Embryonic facial prominence (tissue), 1 donor: ENCODE data around the gene HOXB6.

Experiments used
- DNase-seq: peaks from one replicate; pipeline ENCODE4 v3.0.0-alpha.2; 2016; ENCODE audit errors: extremely low spot score

The HOXB6 gene

GRCh38 chr17:48553190-48553547 is 51.6 kb downstream of the HOXB6 start:
- no peak for DNase-seq

DNA sequence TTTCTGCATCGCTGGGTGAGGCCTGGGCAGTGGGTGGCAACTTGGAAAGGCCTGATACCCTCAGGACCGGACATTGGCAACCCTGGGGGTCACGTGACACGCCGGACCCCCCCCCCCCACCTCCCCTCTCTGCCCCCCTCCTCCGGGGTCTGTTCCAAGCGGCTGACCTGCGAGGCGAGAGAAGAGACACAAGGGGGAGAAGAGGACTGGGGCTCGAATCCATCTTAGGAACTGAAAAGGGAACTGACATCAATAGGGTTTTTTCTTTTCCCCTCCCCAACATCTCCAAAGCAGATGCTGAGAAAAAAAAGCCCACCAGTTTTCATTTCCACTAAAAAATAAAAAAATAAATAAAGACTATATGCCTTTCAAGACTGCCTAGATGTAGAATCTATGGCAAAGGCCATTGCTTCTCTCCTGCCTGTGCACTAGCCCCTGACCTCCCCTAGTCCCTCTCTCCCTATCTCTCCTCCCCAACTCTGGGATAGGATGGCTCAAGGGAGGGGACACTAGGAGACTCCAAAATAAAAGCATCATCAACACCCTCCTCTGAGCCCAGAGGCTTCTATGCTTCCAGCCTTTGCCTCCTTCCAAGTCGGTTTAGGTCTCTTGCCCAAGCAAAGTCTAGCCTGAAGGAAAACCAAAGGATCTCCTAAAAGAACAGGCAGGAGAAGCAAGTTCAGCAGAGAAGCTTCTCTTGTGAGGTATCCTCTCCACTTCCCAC is 52.2 kb downstream of the HOXB6 start:
- DNase-seq = no peak

GRCh38 chr17:48551596-48552465 is 53.0 kb downstream of the HOXB6 start:
- no peak for DNase-seq

GRCh38 chr17:48551214-48551555 is 53.6 kb downstream of the HOXB6 start:
- DNase-seq = no peak

DNA sequence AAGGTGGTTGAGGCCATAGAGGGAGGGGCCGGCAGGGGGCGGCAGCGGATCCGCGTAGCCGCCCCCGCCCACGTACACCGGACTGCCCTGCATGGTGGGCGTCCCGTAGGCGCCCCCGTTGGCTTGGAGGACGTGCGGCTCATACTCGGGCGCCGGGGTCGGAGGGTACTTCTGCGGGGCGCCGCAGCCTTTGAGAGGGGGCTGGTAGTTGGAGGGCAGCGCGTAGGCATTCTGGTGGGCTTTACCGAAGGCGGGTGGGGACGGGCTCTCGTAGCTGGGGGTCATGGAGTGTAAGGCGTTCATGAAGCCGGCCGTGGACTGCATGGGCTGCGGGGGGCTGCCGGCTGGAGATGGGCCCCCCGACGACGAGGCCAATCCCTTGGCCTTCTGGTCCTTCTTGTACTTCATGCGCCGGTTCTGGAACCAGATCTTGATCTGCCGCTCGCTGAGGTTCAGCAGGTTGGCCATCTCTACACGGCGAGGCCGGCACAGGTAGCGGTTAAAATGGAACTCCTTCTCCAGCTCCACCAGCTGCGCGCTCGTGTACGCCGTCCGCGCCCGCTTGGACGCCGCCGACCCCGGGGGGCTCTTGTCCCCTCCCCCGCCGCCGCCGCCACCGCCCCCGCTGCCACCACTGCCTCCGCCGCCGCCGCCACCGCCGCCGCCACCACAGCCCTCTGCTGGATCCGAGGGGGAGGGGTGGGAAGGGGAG is 54.1 kb downstream of the HOXB6 start:
- DNase-seq = no peak

DNA sequence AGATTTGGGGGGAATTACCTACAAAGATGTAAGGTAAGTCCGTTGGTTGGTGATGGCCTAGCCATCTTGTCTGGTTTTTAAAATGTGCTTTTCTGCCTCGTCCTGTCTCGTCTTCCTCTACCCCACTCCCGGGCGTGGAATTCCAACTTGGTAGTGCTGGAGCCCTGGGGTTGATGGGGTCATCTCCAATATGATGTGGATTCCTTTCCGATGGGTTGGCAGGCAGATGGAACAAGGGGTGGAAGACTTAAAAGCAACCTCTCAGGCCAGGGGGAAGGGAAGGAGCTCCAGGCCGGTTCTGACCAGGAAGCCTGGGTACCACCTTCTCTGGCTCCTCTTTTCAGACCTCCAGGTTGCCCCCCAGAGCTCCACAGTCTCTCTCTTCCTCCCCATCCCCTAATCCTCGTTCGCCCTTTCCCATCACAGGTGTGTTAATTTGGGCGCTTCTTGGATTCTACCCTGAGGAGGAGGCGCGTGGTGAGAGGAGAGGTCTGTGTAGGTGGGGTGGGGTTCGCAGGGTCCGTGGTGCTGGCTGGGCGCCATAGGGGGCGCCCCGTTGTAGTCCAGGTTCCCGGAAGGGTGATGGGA is 54.8 kb downstream of the HOXB6 start:
- DNase-seq = no peak

DNA sequence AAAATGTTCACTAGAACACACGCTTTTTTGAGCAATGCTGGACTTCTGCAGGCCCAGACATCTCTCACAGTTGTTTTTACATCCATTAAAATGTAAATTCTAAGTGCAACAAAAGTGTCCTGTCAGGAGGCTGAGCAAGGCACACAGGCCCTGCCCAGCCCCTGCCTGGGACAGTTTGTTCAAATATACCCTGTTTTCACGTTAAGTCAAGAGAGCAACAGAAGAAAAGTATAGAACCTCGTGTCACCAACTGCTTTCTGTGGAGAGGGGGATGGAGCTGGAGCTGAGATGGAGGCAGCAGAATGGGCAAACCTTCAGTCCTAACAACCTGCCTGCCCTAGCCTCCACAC is 55.5 kb downstream of the HOXB6 start:
- no peak for DNase-seq

DNA sequence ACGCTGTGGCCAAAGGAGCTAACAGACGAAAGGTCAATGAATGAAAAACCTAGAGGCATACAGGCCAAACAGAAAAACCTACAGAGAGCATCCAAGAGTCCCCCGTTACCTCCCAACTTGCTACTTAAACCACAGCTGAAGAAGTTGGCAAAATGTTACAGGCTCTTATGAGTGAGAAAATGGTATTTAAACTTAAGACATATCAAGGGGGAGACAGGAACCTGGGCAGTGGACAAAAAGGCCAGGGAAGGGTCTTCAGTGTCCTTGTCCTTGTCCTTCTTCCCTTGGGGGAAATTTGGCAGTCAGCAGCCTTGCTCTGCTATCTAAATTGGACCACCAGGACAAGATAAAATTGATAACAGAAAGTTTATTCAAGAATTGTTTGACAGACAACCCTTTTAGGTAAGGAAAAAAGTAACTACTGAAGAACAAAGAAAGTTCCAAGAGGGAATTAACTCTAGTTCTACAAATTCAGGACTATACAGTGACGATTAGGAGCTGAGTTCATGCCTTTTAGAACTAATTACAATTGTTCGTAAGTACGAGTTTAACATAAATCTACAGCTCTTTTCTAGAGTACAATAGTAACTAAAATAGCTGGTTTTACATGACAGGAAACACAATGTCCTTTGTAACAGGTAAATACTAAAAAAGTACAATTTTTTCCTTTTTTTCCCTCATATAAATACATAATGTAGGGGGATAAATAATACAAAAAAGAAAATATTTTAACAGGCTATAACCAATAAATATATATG is 56.1 kb downstream of the HOXB6 start:
- DNase-seq = no peak

- DNase-seq = no peak
Observed at GRCh38 chr17:48547808-48548522, 56.8 kb downstream of the HOXB6 start.

DNA sequence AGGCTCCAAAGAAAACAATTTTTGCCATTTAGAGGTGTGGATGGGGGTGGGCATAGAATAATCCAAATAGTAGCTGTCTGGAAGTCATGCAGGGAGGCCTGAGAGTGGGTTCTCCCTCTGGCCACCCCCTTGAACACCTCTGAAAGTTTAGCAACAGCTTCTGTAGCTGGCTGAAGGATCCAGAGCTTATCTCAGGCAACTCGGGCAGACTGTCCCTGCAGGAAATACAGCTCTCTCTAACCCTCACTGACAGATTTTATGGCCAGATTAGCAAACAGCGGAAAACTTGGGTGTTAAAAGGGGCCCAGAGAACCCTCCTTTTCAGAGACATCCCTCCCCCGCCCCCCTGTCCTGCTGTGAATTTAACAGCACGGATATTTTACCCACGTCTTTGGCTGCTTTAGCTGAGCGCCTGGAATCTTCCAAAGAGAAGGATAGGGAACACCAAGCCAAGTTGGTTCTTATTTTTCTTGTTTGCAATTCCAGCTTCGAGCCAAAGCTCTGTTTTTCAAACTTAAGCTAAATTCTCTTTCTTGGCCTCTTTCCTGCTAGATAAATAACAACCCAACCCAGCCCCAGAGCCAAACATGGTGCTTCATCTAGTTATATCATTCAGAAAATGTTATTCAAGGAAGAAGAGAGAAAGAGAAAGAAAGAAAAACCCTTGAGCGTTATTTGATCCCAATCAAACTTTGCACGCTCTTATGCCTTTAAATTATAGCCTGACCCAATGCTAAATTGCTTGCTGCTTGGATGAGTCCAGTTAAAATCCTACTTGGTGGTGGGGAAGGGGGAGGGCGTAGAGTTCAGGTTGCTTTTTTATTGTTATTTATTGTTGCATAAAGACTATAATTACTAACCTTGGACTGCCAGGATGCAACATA is 57.6 kb downstream of the HOXB6 start:
- no peak for DNase-seq

DNA sequence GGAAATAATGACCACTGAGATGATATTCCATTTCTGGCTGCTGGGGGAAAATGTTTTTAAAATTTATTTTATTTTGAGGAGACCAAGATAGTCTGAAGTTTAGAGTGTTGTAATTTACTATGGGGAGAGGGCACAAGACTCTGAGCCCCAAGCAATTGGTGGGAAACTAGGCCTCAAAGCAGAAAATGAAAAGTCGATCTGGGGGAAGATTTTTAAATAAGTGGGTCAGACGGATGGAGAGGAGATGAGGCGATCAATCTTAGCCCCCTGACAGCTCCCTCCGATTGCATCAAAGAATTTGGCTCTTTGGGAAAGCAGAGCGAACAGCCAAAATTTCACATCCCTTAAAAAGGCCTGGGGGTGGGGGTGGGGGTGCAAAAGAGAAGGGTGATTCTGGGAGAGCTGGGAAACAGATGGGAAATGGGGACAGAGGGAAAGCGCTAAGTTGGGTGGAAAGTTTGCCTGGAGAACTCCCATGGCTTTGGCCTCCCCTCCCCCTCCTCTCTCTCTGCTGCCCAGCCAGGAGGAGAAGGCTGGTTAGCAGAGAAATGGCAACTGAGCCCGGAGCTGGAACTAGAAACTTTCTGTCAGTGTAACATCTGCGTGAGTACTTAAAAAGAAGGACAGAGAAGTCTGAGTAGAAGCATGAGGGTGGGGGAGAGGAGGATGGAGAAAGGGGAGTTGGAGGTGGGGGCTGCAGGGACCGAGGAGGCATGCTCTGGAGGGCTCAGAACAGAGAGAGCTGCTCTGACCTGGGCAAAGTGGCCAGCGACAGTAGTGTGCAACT is 58.5 kb downstream of the HOXB6 start:
- no peak for DNase-seq
